Measurements from ENCODE around the gene B3GNT4. TPM values are rescaled to one million over a fixed set of nuclear protein-coding genes. Genes with fewer than 3 reads are reported as not detected.

Gene B3GNT4
- total and polyA plus RNA-seq, 2 of the 13 experiments (the other 11 are each of a cell fraction or from before 2014, with no cell fraction given), result 0.04 to 0.21 TPM

DNA sequence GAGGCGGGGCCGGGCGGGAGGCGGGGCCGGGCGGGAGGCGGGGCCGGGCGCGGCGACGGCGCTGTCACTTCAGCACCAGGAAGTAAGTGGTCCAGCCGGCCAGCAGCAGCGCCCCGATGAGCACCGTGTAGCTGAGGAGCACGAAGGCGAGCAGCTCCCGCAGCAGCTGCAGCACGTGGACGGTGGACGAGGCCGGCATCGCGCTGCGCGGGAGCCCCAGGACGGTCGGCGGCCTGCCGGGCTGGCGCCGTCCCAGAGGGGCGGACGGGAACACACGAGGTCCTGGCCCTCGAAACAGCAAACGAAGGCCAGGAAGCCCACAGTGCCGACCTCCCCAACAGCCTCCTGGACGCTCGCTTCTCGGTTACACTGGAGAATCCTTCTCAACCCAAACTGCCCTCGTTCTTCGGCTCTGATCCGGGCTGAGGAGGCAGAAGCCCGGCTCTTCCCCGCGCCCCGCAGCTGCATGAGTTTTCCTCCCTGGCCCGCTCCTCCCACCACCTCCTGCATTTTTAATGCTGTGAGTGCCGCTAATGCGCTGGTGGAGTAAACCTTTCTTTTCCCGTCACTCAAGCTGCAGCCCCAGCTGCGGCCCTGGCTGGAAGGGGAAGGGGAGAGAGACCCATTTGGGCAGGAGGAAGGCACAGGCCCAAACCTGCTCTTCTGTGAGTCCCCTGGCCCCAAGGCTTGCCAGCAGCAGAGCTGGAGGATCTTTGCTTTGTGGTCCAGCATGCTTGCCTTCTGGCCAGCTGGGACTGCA lies 23.0 kb downstream of the B3GNT4 start (continued):
- TF ChIP-seq, protein P1, sequence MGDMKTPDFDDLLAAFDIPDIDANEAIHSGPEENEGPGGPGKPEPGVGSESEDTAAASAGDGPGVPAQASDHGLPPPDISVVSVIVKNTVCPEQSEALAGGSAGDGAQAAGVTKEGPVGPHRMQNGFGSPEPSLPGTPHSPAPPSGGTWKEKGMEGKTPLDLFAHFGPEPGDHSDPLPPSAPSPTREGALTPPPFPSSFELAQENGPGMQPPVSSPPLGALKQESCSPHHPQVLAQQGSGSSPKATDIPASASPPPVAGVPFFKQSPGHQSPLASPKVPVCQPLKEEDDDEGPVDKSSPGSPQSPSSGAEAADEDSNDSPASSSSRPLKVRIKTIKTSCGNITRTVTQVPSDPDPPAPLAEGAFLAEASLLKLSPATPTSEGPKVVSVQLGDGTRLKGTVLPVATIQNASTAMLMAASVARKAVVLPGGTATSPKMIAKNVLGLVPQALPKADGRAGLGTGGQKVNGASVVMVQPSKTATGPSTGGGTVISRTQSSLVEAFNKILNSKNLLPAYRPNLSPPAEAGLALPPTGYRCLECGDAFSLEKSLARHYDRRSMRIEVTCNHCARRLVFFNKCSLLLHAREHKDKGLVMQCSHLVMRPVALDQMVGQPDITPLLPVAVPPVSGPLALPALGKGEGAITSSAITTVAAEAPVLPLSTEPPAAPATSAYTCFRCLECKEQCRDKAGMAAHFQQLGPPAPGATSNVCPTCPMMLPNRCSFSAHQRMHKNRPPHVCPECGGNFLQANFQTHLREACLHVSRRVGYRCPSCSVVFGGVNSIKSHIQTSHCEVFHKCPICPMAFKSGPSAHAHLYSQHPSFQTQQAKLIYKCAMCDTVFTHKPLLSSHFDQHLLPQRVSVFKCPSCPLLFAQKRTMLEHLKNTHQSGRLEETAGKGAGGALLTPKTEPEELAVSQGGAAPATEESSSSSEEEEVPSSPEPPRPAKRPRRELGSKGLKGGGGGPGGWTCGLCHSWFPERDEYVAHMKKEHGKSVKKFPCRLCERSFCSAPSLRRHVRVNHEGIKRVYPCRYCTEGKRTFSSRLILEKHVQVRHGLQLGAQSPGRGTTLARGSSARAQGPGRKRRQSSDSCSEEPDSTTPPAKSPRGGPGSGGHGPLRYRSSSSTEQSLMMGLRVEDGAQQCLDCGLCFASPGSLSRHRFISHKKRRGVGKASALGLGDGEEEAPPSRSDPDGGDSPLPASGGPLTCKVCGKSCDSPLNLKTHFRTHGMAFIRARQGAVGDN (CRISPR knock-in tag; IDR thresholded peaks at IDR 0.05), result peak; percentile 97
- TF ChIP-seq, protein P2, sequence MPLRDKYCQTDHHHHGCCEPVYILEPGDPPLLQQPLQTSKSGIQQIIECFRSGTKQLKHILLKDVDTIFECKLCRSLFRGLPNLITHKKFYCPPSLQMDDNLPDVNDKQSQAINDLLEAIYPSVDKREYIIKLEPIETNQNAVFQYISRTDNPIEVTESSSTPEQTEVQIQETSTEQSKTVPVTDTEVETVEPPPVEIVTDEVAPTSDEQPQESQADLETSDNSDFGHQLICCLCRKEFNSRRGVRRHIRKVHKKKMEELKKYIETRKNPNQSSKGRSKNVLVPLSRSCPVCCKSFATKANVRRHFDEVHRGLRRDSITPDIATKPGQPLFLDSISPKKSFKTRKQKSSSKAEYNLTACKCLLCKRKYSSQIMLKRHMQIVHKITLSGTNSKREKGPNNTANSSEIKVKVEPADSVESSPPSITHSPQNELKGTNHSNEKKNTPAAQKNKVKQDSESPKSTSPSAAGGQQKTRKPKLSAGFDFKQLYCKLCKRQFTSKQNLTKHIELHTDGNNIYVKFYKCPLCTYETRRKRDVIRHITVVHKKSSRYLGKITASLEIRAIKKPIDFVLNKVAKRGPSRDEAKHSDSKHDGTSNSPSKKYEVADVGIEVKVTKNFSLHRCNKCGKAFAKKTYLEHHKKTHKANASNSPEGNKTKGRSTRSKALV (CRISPR knock-in tag; IDR thresholded peaks at IDR 0.05), result peak; percentile 83
- TF ChIP-seq STAT5B (CRISPR knock-in tag; IDR thresholded peaks at IDR 0.05), result 0 out of 2 replicates have a peak, but pooled peaks have one; percentile 63
- no peak for TF ChIP-seq KDM1A (CRISPR knock-in tag; IDR thresholded peaks at IDR 0.05)
- TF ChIP-seq, protein P3, sequence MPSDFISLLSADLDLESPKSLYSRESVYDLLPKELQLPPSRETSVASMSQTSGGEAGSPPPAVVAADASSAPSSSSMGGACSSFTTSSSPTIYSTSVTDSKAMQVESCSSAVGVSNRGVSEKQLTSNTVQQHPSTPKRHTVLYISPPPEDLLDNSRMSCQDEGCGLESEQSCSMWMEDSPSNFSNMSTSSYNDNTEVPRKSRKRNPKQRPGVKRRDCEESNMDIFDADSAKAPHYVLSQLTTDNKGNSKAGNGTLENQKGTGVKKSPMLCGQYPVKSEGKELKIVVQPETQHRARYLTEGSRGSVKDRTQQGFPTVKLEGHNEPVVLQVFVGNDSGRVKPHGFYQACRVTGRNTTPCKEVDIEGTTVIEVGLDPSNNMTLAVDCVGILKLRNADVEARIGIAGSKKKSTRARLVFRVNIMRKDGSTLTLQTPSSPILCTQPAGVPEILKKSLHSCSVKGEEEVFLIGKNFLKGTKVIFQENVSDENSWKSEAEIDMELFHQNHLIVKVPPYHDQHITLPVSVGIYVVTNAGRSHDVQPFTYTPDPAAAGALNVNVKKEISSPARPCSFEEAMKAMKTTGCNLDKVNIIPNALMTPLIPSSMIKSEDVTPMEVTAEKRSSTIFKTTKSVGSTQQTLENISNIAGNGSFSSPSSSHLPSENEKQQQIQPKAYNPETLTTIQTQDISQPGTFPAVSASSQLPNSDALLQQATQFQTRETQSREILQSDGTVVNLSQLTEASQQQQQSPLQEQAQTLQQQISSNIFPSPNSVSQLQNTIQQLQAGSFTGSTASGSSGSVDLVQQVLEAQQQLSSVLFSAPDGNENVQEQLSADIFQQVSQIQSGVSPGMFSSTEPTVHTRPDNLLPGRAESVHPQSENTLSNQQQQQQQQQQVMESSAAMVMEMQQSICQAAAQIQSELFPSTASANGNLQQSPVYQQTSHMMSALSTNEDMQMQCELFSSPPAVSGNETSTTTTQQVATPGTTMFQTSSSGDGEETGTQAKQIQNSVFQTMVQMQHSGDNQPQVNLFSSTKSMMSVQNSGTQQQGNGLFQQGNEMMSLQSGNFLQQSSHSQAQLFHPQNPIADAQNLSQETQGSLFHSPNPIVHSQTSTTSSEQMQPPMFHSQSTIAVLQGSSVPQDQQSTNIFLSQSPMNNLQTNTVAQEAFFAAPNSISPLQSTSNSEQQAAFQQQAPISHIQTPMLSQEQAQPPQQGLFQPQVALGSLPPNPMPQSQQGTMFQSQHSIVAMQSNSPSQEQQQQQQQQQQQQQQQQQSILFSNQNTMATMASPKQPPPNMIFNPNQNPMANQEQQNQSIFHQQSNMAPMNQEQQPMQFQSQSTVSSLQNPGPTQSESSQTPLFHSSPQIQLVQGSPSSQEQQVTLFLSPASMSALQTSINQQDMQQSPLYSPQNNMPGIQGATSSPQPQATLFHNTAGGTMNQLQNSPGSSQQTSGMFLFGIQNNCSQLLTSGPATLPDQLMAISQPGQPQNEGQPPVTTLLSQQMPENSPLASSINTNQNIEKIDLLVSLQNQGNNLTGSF (CRISPR knock-in tag; IDR thresholded peaks at IDR 0.05), result peak; percentile 96
- no peak for TF ChIP-seq ZNF572 (CRISPR knock-in tag; IDR thresholded peaks at IDR 0.05)
- TF ChIP-seq ZNF441 (CRISPR knock-in tag; IDR thresholded peaks at IDR 0.05; ENCODE audit: borderline replicate concordance), result peak; percentile 78; the same call in 1 of the 2 replicates
- peak; percentile 95 for TF ChIP-seq FOXM1 (CRISPR knock-in tag; IDR thresholded peaks at IDR 0.05)
- TF ChIP-seq MBNL3 (CRISPR knock-in tag; conservative IDR thresholded peaks at IDR 0.05), result no peak
- TF ChIP-seq KDM2A (CRISPR knock-in tag; IDR thresholded peaks at IDR 0.05; ENCODE audit: borderline replicate concordance, low read depth), result no peak
- TF ChIP-seq ZNF12 (CRISPR knock-in tag; IDR thresholded peaks at IDR 0.05), result peak; percentile 73; the same call in 1 of the 2 replicates
- no peak; the same call in 1 of the 2 replicates for TF ChIP-seq ZNF124 (CRISPR knock-in tag; IDR thresholded peaks at IDR 0.05)
- TF ChIP-seq, protein P4, sequence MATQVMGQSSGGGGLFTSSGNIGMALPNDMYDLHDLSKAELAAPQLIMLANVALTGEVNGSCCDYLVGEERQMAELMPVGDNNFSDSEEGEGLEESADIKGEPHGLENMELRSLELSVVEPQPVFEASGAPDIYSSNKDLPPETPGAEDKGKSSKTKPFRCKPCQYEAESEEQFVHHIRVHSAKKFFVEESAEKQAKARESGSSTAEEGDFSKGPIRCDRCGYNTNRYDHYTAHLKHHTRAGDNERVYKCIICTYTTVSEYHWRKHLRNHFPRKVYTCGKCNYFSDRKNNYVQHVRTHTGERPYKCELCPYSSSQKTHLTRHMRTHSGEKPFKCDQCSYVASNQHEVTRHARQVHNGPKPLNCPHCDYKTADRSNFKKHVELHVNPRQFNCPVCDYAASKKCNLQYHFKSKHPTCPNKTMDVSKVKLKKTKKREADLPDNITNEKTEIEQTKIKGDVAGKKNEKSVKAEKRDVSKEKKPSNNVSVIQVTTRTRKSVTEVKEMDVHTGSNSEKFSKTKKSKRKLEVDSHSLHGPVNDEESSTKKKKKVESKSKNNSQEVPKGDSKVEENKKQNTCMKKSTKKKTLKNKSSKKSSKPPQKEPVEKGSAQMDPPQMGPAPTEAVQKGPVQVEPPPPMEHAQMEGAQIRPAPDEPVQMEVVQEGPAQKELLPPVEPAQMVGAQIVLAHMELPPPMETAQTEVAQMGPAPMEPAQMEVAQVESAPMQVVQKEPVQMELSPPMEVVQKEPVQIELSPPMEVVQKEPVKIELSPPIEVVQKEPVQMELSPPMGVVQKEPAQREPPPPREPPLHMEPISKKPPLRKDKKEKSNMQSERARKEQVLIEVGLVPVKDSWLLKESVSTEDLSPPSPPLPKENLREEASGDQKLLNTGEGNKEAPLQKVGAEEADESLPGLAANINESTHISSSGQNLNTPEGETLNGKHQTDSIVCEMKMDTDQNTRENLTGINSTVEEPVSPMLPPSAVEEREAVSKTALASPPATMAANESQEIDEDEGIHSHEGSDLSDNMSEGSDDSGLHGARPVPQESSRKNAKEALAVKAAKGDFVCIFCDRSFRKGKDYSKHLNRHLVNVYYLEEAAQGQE (IDR thresholded peaks at IDR 0.05; ENCODE audit: borderline replicate concordance in 1 of 2, low read depth in 1 of 2, low read length in 2 of 2), result peak; percentile 68 to 91

Measured in HepG2 (cell line).